Measurements from ENCODE around the gene RUFY3. TPM values are rescaled to one million over a fixed set of nuclear protein-coding genes. Genes with fewer than 3 reads are reported as not detected.
A peak's percentile ranks its signal among the peaks of the same experiment; 100 is the strongest.

Gene RUFY3
- total RNA-seq, 1 experiment from 2014 or later: 48.0 TPM

DNA sequence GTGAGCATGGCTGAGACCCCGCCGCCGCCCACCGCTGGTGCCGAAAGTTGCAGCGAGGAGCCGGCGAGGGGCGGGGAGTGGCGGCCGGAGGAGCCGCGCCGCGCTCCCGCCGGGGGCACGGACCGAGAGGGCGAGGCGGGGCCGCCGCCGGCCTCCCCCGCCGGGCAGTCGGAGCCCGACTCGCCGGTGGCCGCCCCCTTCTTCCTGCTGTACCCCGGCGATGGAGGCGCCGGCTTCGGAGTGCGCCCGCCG, 16.9 kb upstream of the RUFY3 start:
- no peak overlapping the region for H3K27ac Mint-ChIP-seq
- Histone ChIP-seq H3K23ac (ENCODE audit: insufficient read length, low read depth, low read length) (no peak overlapping the region), H3K23me2 (ENCODE audit: insufficient read length, low read depth, low read length, poor library complexity, severe bottlenecking) (no peaks in the 10 kb centered on the region), H2BK12ac (ENCODE audit: insufficient read length, low read depth, low read length) (no peak overlapping the region), H3K14ac (ENCODE audit: insufficient read depth, low read length) (peak overlapping the region; percentile 62; the same call in 1 of the 2 replicates), H3K79me1 (ENCODE audit: insufficient read depth, low read depth, low read length, poor library complexity, severe bottlenecking) (no peaks in the 10 kb centered on the region), H3K4me2 (ENCODE audit: insufficient read depth, insufficient read length, low read length) (peak overlapping the region; percentile 80), H3K27me3 (ENCODE audit: insufficient read depth, low read length) (no peaks in the 10 kb centered on the region), H3K79me2 (ENCODE audit: insufficient read depth, low read length) (no peaks in the 10 kb centered on the region), H3K4ac (ENCODE audit: low read depth, low read length) (no peak overlapping the region), H2AK5ac (ENCODE audit: insufficient read length, low read length) (no peak overlapping the region), H4K8ac (replicated peaks; ENCODE audit: insufficient read length, low read depth, low read length) (no peak overlapping the region), H4K5ac (ENCODE audit: insufficient read length, low read depth, low read length) (no peak overlapping the region), H3K9ac (ENCODE audit: extremely low read depth, insufficient read length, low read length) (peak overlapping the region; percentile 37), H3T11ph (ENCODE audit: low read length) (no peak overlapping the region), H3K4me1 (ENCODE audit: insufficient read depth, low read length) (no peaks in the 10 kb centered on the region; the same call in 1 of the 2 replicates), H3K27ac (ENCODE audit: insufficient read length, low read depth, low read length) (no peak overlapping the region), H3K18ac (ENCODE audit: insufficient read length, low read depth, low read length) (peak overlapping the region; percentile 21), H3K56ac (ENCODE audit: insufficient read length, low read depth, low read length) (no peak overlapping the region), H2BK15ac (ENCODE audit: low read depth, low read length) (no peak overlapping the region), H2BK5ac (ENCODE audit: insufficient read length, low read length) (no peak overlapping the region), H2BK120ac (ENCODE audit: low read depth, low read length, poor library complexity, severe bottlenecking) (no peak overlapping the region), H4K20me1 (ENCODE audit: control insufficient read depth, insufficient read depth, insufficient read length) (no peaks in the 10 kb centered on the region), H3K9me3 (ENCODE audit: control insufficient read depth, low read depth, low read length) (no peaks in the 10 kb centered on the region), H2BK20ac (ENCODE audit: low read depth, low read length, poor library complexity, severe bottlenecking) (no peak overlapping the region), H2AFZ (ENCODE audit: low read length) (no peak overlapping the region), H4K91ac (ENCODE audit: insufficient read length, low read depth, low read length) (no peak overlapping the region)
- H3K27me3 Mint-ChIP-seq (ENCODE audit: low read depth): no peaks in the 10 kb centered on the region
- H3K4me3 Mint-ChIP-seq: peak overlapping the region; percentile 76 to 86
- no CpG with 5 or more reads among the region's 39 CpGs for WGBS (ENCODE audit: extremely low coverage, insufficient read length, low lambda C conversion rate)
- peaks cover 23% of the 10 kb centered on the region in 2 experiments for H3K4me1 Mint-ChIP-seq
- TF ChIP-seq, protein P1, sequence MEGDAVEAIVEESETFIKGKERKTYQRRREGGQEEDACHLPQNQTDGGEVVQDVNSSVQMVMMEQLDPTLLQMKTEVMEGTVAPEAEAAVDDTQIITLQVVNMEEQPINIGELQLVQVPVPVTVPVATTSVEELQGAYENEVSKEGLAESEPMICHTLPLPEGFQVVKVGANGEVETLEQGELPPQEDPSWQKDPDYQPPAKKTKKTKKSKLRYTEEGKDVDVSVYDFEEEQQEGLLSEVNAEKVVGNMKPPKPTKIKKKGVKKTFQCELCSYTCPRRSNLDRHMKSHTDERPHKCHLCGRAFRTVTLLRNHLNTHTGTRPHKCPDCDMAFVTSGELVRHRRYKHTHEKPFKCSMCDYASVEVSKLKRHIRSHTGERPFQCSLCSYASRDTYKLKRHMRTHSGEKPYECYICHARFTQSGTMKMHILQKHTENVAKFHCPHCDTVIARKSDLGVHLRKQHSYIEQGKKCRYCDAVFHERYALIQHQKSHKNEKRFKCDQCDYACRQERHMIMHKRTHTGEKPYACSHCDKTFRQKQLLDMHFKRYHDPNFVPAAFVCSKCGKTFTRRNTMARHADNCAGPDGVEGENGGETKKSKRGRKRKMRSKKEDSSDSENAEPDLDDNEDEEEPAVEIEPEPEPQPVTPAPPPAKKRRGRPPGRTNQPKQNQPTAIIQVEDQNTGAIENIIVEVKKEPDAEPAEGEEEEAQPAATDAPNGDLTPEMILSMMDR (conservative IDR thresholded peaks at IDR 0.05): no peak
- DNase-seq: no peak
- no peaks in the 10 kb centered on the region; a peak in 1 of 7 replicates for H3K36me3 Mint-ChIP-seq (ENCODE audit: insufficient read depth in 1 of 3, low read depth in 3 of 3)
- H3K9me3 Mint-ChIP-seq: no peaks in the 10 kb centered on the region

Measured in H9 (cell line).